SK-N-DZ (cell line): ENCODE data around the gene HPN.
"Not testable (repeated sequence)": the region's sequence is repeated elsewhere in the genome, so short reads cannot be mapped to it uniquely, and the experiment has no call there.

Experiments used
- DNase-seq: peaks from one replicate; pipeline ENCODE4 v3.0.0-alpha.2; 2015; ENCODE audit warnings: low spot score

Gene HPN

GRCh38 chr19:35083691-35084508, 42.4 kb downstream of the HPN start:
- no peak for DNase-seq

- DNase-seq = no peak
Observed at GRCh38 chr19:35084509-35084762, 42.9 kb downstream of the HPN start.

- DNase-seq = no peak
Observed at GRCh38 chr19:35085947-35086346, 44.4 kb downstream of the HPN start.

- DNase-seq = no peak
Observed at GRCh38 chr19:35086455-35086854, 44.9 kb downstream of the HPN start.

- no peak for DNase-seq
Observed at GRCh38 chr19:35087393-35087792, 45.9 kb downstream of the HPN start.

- no peak for DNase-seq
Observed at GRCh38 chr19:35088131-35088913, 46.8 kb downstream of the HPN start.

GRCh38 chr19:35089554-35089953, 48.0 kb downstream of the HPN start:
- DNase-seq = no peak

- DNase-seq = no peak
Observed at GRCh38 chr19:35090160-35090505, 48.6 kb downstream of the HPN start.

GRCh38 chr19:35090506-35091214, 49.1 kb downstream of the HPN start:
- DNase-seq = peak; percentile 41

- DNase-seq = no peak
Observed at GRCh38 chr19:35093430-35093829, 51.9 kb downstream of the HPN start.

GRCh38 chr19:35093941-35094647, 52.6 kb downstream of the HPN start:
- no peak for DNase-seq

GRCh38 chr19:35094656-35095055, 53.1 kb downstream of the HPN start:
- no peak for DNase-seq

GRCh38 chr19:35095667-35096368, 54.3 kb downstream of the HPN start:
- DNase-seq = no peak

- DNase-seq = no peak
Observed at GRCh38 chr19:35098413-35099049, 57.0 kb downstream of the HPN start.

GRCh38 chr19:35099155-35099896, 57.8 kb downstream of the HPN start:
- no peak for DNase-seq

- no peak for DNase-seq
Observed at GRCh38 chr19:35099897-35100275, 58.4 kb downstream of the HPN start.

GRCh38 chr19:35100588-35101533, 59.3 kb downstream of the HPN start:
- no peak for DNase-seq

GRCh38 chr19:35101949-35102348, 60.4 kb downstream of the HPN start:
- DNase-seq = not testable (repeated sequence)

- DNase-seq = not testable (repeated sequence)
Observed at GRCh38 chr19:35103614-35104013, 62.1 kb downstream of the HPN start.
